Vagina (tissue), 2 donors: ENCODE results near the gene HSDL1.

Experiments used
- CTCF ChIP-seq, 3 experiments: fragments of 450-650 bp in 2 of 3; fragments of 200-600 bp in 1 of 3; sonication (generic) in 1 of 3; IDR thresholded peaks; one replicate each; pipeline ENCODE4 v1.5.1; 2017 to 2019; ENCODE audit warnings: antibody characterized with exemption in 3 of 3, mild to moderate bottlenecking in 2 of 3, moderate library complexity in 2 of 3
- POLR2A ChIP-seq, 2 donors: fragments of 450-650 bp; IDR thresholded peaks; one replicate each; pipeline ENCODE4 v1.6.1; 2017; ENCODE audit warnings: antibody characterized with exemption in 2 of 2, mild to moderate bottlenecking in 2 of 2, moderate library complexity in 2 of 2
- POLR2AphosphoS5 ChIP-seq, 2 donors: sonication (generic); formaldehyde crosslinking; IDR thresholded peaks; one replicate each; pipeline ENCODE4 v1.9.0; 2017; ENCODE audit warnings: antibody characterized with exemption in 2 of 2, mild to moderate bottlenecking in 2 of 2, low read depth in 1 of 2; ENCODE audit not compliant: insufficient read depth in 1 of 2

DNA sequence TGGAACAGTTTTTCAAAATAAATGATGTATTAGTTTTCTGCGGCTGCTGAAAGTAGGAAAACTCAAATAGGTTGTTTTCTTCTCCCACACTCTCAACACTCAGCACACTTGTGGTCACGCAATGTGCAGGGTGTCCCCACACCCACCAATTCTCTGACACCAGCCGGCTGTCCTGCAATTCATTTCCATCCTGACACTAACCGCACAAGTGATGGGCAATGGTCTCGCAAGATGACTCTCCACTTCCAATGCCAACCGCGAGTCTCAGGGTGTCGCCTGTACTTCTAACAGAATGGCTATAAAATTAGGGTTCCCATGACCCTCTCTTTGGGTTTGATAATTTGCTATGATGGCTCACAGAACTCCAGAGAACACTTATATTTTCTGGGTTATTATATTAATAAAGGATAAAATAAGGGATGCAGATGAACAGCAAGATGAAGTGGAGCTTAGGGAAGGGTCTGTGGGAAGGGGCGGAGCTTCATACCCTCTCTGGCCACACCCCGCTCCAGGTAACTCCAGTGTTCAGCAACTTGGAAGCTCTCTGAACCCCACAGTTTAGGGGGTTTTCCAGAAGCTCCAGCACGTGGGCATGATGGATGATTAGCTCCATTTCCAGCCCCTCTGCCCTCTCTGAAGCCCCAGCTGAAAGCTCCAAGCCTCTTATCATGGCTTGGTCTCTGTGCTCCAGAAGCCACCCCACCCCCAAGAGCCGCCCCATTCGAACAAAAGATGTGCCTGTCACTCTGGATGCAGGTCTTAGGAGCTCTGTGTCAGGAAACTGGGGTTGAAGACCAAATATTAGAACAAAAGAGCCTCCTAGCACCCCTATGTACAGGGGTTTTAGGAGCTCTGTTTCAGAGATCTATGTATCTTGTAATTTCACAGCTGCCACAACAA, 22.1 kb upstream of the HSDL1 start:
- TF ChIP-seq CTCF (IDR thresholded peaks at IDR 0.05) (no peak), POLR2AphosphoS5 (IDR thresholded peaks at IDR 0.05; ENCODE audit: insufficient read depth in 1 of 2, low read depth in 1 of 2) (no peak), POLR2A (IDR thresholded peaks at IDR 0.05) (no peak)
